ENCODE data around the gene NCK1. TPM values are rescaled to one million over a fixed set of nuclear protein-coding genes. Genes with fewer than 3 reads are reported as not detected.
A peak's percentile ranks its signal among the peaks of the same experiment; 100 is the strongest.
"Not testable (repeated sequence)": the region's sequence is repeated elsewhere in the genome, so short reads cannot be mapped to it uniquely, and the experiment has no call there.

NCK1 gene
- total and polyA plus RNA-seq, 2 donors: 31.9 to 63.3 TPM

- Histone ChIP-seq H3K4me3 (ENCODE audit: low read depth, low read length) (no peak overlapping the region), H3K4me1 (ENCODE audit: insufficient read depth) (no peaks in the 10 kb centered on the region), H3K36me3 (ENCODE audit: insufficient read depth) (peaks cover 2% of the 10 kb centered on the region), H3K27ac (ENCODE audit: low read depth) (peak overlapping the region; percentile 32)
- WGBS: 71% methylated on average over 1 of the region's 1 CpG
- no peak for DNase-seq (ENCODE audit: extremely low spot score)
These were observed 90.3 kb downstream of the NCK1 start for GRCh38 chr3:136952292-136952691.

- no peaks in the 10 kb centered on the region for H3K36me3 ChIP-seq (ENCODE audit: insufficient read depth)
These were observed 92.2 kb downstream of the NCK1 start for GRCh38 chr3:136954251-136954650.

DNA sequence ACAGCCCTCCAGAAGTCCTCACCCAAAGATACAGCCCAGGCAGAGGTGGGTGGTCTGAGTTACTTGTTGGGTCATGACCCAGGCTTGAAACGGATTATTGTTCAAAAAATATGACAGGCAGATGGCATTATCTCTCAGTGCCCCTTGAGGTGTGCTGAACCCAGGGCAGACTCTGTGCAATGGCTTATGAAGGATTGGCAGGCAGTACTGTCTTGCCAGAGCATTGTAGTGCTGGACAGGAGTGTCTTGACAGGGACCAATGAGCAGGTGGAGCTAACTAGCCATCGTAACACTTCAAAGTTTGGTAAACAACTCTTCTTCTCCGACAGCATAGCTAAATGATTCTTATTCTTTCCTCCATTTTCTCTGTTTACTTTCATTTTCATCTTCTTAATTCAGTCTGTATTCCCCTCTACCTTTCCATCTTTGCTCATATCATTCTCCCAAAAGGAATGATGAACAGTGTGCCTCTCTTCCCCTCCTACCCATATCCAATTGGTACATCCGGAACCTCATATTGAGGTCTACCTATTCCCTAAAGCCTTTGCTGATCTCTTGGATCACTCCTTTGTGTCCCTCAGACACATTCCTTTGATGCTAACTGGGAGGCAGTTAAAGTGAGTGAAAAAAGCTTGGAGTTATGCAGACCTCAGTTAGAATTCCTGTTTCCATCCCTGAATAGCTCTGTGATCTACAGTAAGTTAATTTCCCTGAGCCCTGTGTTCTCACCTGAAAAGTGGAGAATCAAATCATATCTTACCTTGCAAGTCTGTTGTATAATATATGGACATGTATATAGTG, 93.2 kb downstream of the NCK1 start:
- Histone ChIP-seq H3K27ac (ENCODE audit: low read depth) (no peak overlapping the region), H3K4me1 (ENCODE audit: insufficient read depth) (no peaks in the 10 kb centered on the region), H3K4me3 (ENCODE audit: low read depth, low read length) (no peak overlapping the region), H3K36me3 (ENCODE audit: insufficient read depth) (no peaks in the 10 kb centered on the region)
- no peak for DNase-seq (ENCODE audit: extremely low spot score)
- WGBS: 84% methylated on average over 4 of the region's 4 CpGs

More at GRCh38 chr3:136954251-136954650, 92.2 kb downstream of the NCK1 start:
- 91% methylated on average over 2 of the region's 2 CpGs for WGBS
- Histone ChIP-seq H3K27ac (ENCODE audit: low read depth) (no peak overlapping the region), H3K4me1 (ENCODE audit: insufficient read depth) (no peaks in the 10 kb centered on the region), H3K4me3 (ENCODE audit: low read depth, low read length) (no peak overlapping the region)
- no peak for DNase-seq (ENCODE audit: extremely low spot score)

- no peaks in the 10 kb centered on the region for H3K4me1 ChIP-seq (ENCODE audit: insufficient read depth)
- H3K27ac ChIP-seq (ENCODE audit: low read depth): no peak overlapping the region
- 61% methylated on average over 2 of the region's 2 CpGs for WGBS
- H3K36me3 ChIP-seq (ENCODE audit: insufficient read depth): no peaks in the 10 kb centered on the region
- DNase-seq (ENCODE audit: extremely low spot score): no peak
- H3K4me3 ChIP-seq (ENCODE audit: low read depth, low read length): no peak overlapping the region
These were observed 93.8 kb downstream of the NCK1 start for GRCh38 chr3:136955813-136956212.

GRCh38 chr3:136956971-136957370, 95.0 kb downstream of the NCK1 start:
- 98% methylated on average over 2 of the region's 2 CpGs for WGBS
- Histone ChIP-seq H3K27ac (ENCODE audit: low read depth) (no peak overlapping the region), H3K4me1 (ENCODE audit: insufficient read depth) (no peaks in the 10 kb centered on the region)

DNA sequence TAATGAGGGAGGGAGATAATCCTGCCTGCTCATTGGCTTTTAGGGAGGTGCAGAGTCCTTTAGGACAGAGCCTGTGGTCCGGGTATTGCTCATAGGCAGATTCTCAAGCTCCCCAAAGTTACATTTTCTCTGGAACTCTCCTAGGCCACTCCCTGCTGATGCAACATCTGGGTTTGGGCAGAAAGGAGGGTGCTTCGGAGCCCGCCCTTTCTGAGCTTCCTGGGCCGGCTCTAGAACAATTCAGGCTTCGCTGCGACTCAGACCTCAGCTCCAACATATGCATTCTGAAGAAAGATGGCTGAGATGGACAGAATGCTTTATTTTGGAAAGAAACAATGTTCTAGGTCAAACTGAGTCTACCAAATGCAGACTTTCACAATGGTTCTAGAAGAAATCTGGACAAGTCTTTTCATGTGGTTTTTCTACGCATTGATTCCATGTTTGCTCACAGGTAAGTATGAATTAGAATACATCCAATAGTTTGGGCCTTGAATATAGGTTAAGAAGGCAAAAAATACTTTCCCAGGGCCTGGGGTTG, 95.8 kb downstream of the NCK1 start, which contains the start of gene IL20RB:
Gene IL20RB (plus strand): TSS at position 233 of the 538 bp plus-strand sequence. CDS start 131 bp downstream, at position 364.
- Histone ChIP-seq H3K4me3 (ENCODE audit: low read depth, low read length) (no peak within 1 kb of the TSS), H3K27ac (ENCODE audit: low read depth) (no peak within 1 kb of the TSS), H3K4me1 (ENCODE audit: insufficient read depth) (no peaks in the 10 kb centered on the region), H3K36me3 (ENCODE audit: insufficient read depth) (no peaks in the 10 kb centered on the region)
- no peak for DNase-seq (ENCODE audit: extremely low spot score)
- 82% methylated on average over 7 of the region's 7 CpGs for whole genome bisulfite sequencing

More at GRCh38 chr3:136956971-136957370, 95.0 kb downstream of the NCK1 start:
- no peaks in the 10 kb centered on the region for H3K36me3 ChIP-seq (ENCODE audit: insufficient read depth)
- no peak for DNase-seq (ENCODE audit: extremely low spot score)
- H3K4me3 ChIP-seq (ENCODE audit: low read depth, low read length): no peak overlapping the region

DNA sequence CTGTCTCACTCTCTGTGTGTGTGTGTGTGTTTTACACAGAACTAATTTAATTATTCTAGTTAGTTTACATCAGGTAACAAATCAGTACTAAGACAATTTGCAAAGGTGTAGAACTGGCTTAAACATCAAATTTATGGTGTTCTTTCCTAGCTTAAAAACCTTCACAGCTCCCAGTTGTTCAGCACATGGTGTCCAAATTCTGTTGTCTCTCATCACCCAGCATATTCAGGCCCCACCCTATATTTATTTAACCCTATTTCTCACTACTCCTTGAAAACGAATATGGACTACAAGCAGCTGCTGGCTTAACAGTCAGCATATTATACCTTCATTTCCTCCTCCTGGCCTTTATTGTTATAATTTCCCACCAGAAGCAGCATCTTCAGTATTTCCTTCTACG, 96.9 kb downstream of the NCK1 start:
- no peaks in the 10 kb centered on the region for H3K36me3 ChIP-seq (ENCODE audit: insufficient read depth)
- 67% methylated on average over 2 of the region's 2 CpGs for WGBS

GRCh38 chr3:136959599-136959998, 97.6 kb downstream of the NCK1 start:
- Histone ChIP-seq H3K27ac (ENCODE audit: low read depth) (no peak overlapping the region), H3K4me1 (ENCODE audit: insufficient read depth) (no peaks in the 10 kb centered on the region), H3K36me3 (ENCODE audit: insufficient read depth) (no peaks in the 10 kb centered on the region), H3K4me3 (ENCODE audit: low read depth, low read length) (no peak overlapping the region)
- WGBS: 96% methylated on average over 6 of the region's 6 CpGs
- DNase-seq (ENCODE audit: extremely low spot score): no peak

More for the DNA sequence above, 96.9 kb downstream of the NCK1 start:
- H3K4me1 ChIP-seq (ENCODE audit: insufficient read depth): no peaks in the 10 kb centered on the region
- no peak overlapping the region for H3K4me3 ChIP-seq (ENCODE audit: low read depth, low read length)
- DNase-seq (ENCODE audit: extremely low spot score): no peak
- H3K27ac ChIP-seq (ENCODE audit: low read depth): no peak overlapping the region

DNA sequence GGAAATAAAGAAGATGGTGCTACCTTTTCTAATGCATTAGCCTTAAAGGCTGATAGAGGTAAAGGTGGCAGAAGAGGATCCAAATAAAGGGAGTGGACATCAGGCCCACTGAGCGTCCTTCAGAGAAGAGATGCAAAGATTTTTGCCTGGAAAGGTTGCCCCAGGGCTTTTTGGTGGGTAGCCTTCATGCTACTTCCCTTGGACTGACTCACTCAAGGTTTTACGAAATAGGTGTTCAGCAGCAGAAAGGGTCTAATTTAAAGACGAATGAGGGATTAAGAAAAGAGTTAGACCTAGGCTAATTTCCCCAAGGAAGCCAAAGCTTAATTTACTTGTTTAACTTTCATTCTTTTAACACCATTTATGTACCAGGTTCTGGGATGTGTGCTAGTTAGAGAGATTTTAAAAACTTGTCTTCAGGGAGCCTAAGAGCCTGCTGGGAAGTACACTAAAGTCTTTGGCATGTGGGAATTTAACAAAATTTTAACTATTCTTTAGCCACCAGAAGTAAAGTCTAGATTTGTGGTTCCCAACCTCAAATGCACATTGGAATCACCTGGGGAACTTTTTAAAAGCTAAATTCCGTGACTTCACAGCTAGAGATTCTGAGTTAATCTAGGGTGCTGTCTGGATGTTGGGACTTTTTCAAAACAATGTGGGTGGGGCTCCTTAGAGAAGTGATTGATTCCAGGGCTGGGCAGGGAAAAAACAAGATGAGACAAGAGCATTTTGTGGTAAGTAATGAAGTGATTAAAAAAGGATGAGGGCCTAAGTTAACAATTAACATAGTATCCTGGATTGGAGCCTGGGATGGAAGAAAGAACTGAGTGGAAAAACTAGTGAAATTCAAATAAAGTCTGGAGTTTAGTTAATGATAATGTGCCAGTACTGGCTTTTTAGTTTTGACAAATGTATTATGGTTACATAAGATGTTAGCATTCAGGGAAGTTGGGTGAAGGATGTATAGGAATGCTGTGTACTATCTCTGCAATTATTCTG, 99.1 kb downstream of the NCK1 start:
- Histone ChIP-seq H3K4me1 (ENCODE audit: insufficient read depth) (no peaks in the 10 kb centered on the region), H3K4me3 (ENCODE audit: low read depth, low read length) (no peak overlapping the region), H3K36me3 (ENCODE audit: insufficient read depth) (no peaks in the 10 kb centered on the region), H3K27ac (ENCODE audit: low read depth) (no peak overlapping the region)
- WGBS: 81% methylated on average over 4 of the region's 4 CpGs
- no peak for DNase-seq (ENCODE audit: extremely low spot score)

DNA sequence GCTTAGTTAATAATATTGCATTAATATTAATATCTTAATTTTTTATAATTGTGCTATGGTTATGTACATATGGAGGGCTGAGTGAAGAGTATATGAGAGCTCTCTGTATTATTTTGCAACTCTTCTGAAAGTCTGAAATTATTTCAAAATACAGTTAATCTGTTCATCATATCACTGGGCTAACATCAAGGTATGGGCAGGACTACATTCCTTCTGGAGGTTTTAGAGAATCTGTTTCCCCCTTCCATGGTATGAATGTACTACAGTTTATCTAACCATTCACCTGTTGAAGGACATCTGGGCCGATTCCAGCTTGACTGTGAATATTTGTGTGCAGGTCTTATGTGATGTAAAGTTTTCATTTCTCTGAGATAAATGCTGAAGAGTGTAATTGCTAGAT, 100.9 kb downstream of the NCK1 start:
- Histone ChIP-seq H3K27ac (ENCODE audit: low read depth) (no peak overlapping the region), H3K4me1 (ENCODE audit: insufficient read depth) (no peaks in the 10 kb centered on the region), H3K36me3 (ENCODE audit: insufficient read depth) (no peaks in the 10 kb centered on the region), H3K4me3 (ENCODE audit: low read depth, low read length) (no peak overlapping the region)
- 79% methylated on average over 1 of the region's 1 CpG for WGBS
- no peak for DNase-seq (ENCODE audit: extremely low spot score)

GRCh38 chr3:136969539-136969938, 107.5 kb downstream of the NCK1 start:
- DNase-seq (ENCODE audit: extremely low spot score); H3K4me1 ChIP-seq (ENCODE audit: insufficient read depth); H3K4me3 ChIP-seq (ENCODE audit: low read depth, low read length); H3K36me3 ChIP-seq (ENCODE audit: insufficient read depth); H3K27ac ChIP-seq (ENCODE audit: low read depth): not testable (repeated sequence)
- WGBS: 89% methylated on average over 6 of the region's 14 CpGs

DNA sequence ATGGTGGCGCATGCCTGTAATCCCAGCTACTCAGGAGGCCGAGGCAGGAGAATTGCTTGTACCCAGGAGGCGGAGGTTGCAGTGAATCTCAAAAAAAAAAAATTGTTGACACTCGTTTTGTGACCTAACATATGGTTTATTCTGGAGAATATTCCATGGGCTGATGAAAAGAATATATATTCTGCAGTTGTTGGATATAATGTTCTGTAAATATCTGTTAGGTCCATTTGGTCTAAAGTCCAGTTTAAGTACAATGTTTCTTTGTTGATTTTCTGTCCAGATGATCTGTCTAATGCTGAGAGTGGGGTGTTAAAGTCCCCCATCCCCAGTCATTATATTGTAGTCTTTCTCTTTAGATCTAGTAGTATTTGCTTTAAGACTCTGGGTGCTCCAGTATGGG, 111.3 kb downstream of the NCK1 start:
- DNase-seq (ENCODE audit: extremely low spot score): no peak
- Histone ChIP-seq H3K4me1 (ENCODE audit: insufficient read depth) (no peaks in the 10 kb centered on the region), H3K27ac (ENCODE audit: low read depth) (no peak overlapping the region), H3K36me3 (ENCODE audit: insufficient read depth) (no peaks in the 10 kb centered on the region), H3K4me3 (ENCODE audit: low read depth, low read length) (no peak overlapping the region)
- WGBS: 94% methylated on average over 4 of the region's 4 CpGs

DNA sequence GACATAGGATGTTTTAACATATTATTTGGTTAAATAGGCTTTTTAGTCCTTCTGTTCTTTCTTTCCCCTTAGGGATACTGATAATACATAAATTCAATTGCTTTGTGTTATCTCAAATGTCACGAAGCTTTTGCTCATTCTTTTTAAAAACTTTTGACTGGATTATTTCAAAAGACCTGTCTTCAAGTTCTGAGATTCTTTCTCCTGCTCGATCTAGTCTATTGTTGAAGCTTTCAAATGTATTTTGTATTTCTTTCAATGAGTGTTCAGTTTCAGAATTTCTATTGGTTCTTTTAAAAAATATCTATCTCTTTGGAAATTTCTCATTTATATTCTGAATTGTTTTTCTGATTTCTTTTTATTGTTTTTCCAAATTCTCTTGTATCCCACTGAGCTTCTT, 112.7 kb downstream of the NCK1 start:
- 64% methylated on average over 2 of the region's 2 CpGs for WGBS
- DNase-seq (ENCODE audit: extremely low spot score): no peak
- no peak overlapping the region for H3K4me3 ChIP-seq (ENCODE audit: low read depth, low read length)
- H3K36me3 ChIP-seq (ENCODE audit: insufficient read depth): no peaks in the 10 kb centered on the region
- H3K27ac ChIP-seq (ENCODE audit: low read depth): no peak overlapping the region
- H3K4me1 ChIP-seq (ENCODE audit: insufficient read depth): no peaks in the 10 kb centered on the region

Data from urinary bladder (tissue), 4 donors.